IPS DF 4.7 (cell line): Measurements from ENCODE around the gene CHD1L.
"Not testable (repeated sequence)": the region's sequence is repeated elsewhere in the genome, so short reads cannot be mapped to it uniquely, and the experiment has no call there.

Experiments used
- DNase-seq: peaks from one replicate; pipeline ENCODE4 v3.0.0-alpha.2; 2013; ENCODE audit warnings: low spot score; ENCODE audit errors: extremely low read depth

CHD1L gene

GRCh38 chr1:147231032-147231431 lies 11.5 kb upstream of the CHD1L start:
- DNase-seq, result not testable (repeated sequence)

- not testable (repeated sequence) for DNase-seq
These were observed 8.6 kb upstream of the CHD1L start for GRCh38 chr1:147233903-147234302.

GRCh38 chr1:147235822-147236221 lies 6.7 kb upstream of the CHD1L start:
- no peak for DNase-seq

- no peak for DNase-seq
These were observed 6.0 kb upstream of the CHD1L start for GRCh38 chr1:147236448-147236847.

GRCh38 chr1:147236959-147237791 lies 5.3 kb upstream of the CHD1L start:
- no peak for DNase-seq

- no peak for DNase-seq
These were observed 4.2 kb upstream of the CHD1L start for GRCh38 chr1:147238053-147238902.

GRCh38 chr1:147238925-147239820 lies 3.3 kb upstream of the CHD1L start:
- no peak for DNase-seq

- DNase-seq, result not testable (repeated sequence)
These were observed 2.3 kb upstream of the CHD1L start for GRCh38 chr1:147240131-147240721.

GRCh38 chr1:147241934-147242448 lies 493 bp upstream of the CHD1L start:
- no peak for DNase-seq

GRCh38 chr1:147243228-147243685 lies 773 bp downstream of the CHD1L start:
- no peak for DNase-seq

- DNase-seq, result no peak
These were observed 1.4 kb downstream of the CHD1L start for GRCh38 chr1:147243841-147244240.

GRCh38 chr1:147245129-147245528 lies 2.6 kb downstream of the CHD1L start:
- no peak for DNase-seq

- no peak for DNase-seq
These were observed 3.1 kb downstream of the CHD1L start for GRCh38 chr1:147245586-147246021.

- DNase-seq, result no peak
These were observed 3.7 kb downstream of the CHD1L start for GRCh38 chr1:147246044-147246690.

GRCh38 chr1:147246910-147247655 lies 4.6 kb downstream of the CHD1L start:
- no peak for DNase-seq

- DNase-seq, result no peak
These were observed 5.3 kb downstream of the CHD1L start for GRCh38 chr1:147247656-147248238.

- DNase-seq, result no peak
These were observed 10.1 kb downstream of the CHD1L start for GRCh38 chr1:147252540-147252939.

- no peak for DNase-seq
These were observed 18.5 kb downstream of the CHD1L start for GRCh38 chr1:147260956-147261355.
